Measurements from ENCODE around the gene TMEM128.
"Not testable (repeated sequence)": the region's sequence is repeated elsewhere in the genome, so short reads cannot be mapped to it uniquely, and the experiment has no call there.

Gene TMEM128

GRCh38 chr4:4248029-4248884 is at the start of gene TMEM128:
TSS of gene TMEM128 (minus strand) at chr4:4248223. CDS start at chr4:4248202, 21 bp downstream.
- peak; percentile 86 to 88 for DNase-seq (ENCODE audit: low read depth in 2 of 2)

- no peak for DNase-seq (ENCODE audit: low read depth in 2 of 2)
Measured at GRCh38 chr4:4296283-4296846, 48.3 kb upstream of the TMEM128 start.

- DNase-seq (ENCODE audit: low read depth in 2 of 2) = no peak
Measured at GRCh38 chr4:4293279-4293678, 45.3 kb upstream of the TMEM128 start.

GRCh38 chr4:4289941-4290850 is 42.2 kb upstream of the TMEM128 start, which contains the start of the genes LYAR and ZBTB49:
TSS of gene LYAR (minus strand) at chr4:4290154. CDS start at chr4:4283742, 6,412 bp downstream.
TSS of gene ZBTB49 (plus strand) at chr4:4290251. CDS start at chr4:4299946, 9,695 bp downstream.
- peak; percentile 93 to 94 for DNase-seq (ENCODE audit: low read depth in 2 of 2)

- no peak for DNase-seq (ENCODE audit: low read depth in 2 of 2)
Measured at GRCh38 chr4:4289597-4289940, 41.5 kb upstream of the TMEM128 start.

GRCh38 chr4:4289055-4289454 is 41.0 kb upstream of the TMEM128 start:
- DNase-seq (ENCODE audit: low read depth in 2 of 2) = no peak

GRCh38 chr4:4288098-4288497 is 40.1 kb upstream of the TMEM128 start:
- no peak for DNase-seq (ENCODE audit: low read depth in 2 of 2)

- no peak for DNase-seq (ENCODE audit: low read depth in 2 of 2)
Measured at GRCh38 chr4:4284827-4285618, 37.0 kb upstream of the TMEM128 start.

GRCh38 chr4:4281787-4282186 is 33.8 kb upstream of the TMEM128 start:
- DNase-seq (ENCODE audit: low read depth in 2 of 2) = no peak

- no peak for DNase-seq (ENCODE audit: low read depth in 2 of 2)
Measured at GRCh38 chr4:4277531-4277930, 29.5 kb upstream of the TMEM128 start.

GRCh38 chr4:4274226-4274625 is 26.2 kb upstream of the TMEM128 start:
- no peak for DNase-seq (ENCODE audit: low read depth in 2 of 2)

- no peak for DNase-seq (ENCODE audit: low read depth in 2 of 2)
Measured at GRCh38 chr4:4271912-4272311, 23.9 kb upstream of the TMEM128 start.

GRCh38 chr4:4270529-4270928 is 22.5 kb upstream of the TMEM128 start:
- no peak for DNase-seq (ENCODE audit: low read depth in 2 of 2)

- DNase-seq (ENCODE audit: low read depth in 2 of 2) = no peak
Measured at GRCh38 chr4:4269856-4270255, 21.8 kb upstream of the TMEM128 start.

- no peak for DNase-seq (ENCODE audit: low read depth in 2 of 2)
Measured at GRCh38 chr4:4269331-4269731, 21.3 kb upstream of the TMEM128 start.

- DNase-seq (ENCODE audit: low read depth in 2 of 2) = no peak
Measured at GRCh38 chr4:4268776-4269175, 20.8 kb upstream of the TMEM128 start.

- DNase-seq (ENCODE audit: low read depth in 2 of 2) = no peak
Measured at GRCh38 chr4:4267981-4268380, 20.0 kb upstream of the TMEM128 start.

GRCh38 chr4:4260185-4260751 is 12.2 kb upstream of the TMEM128 start:
- no peak for DNase-seq (ENCODE audit: low read depth in 2 of 2)

- no peak for DNase-seq (ENCODE audit: low read depth in 2 of 2)
Measured at GRCh38 chr4:4259484-4260100, 11.6 kb upstream of the TMEM128 start.

GRCh38 chr4:4257705-4258104 is 9.7 kb upstream of the TMEM128 start:
- DNase-seq (ENCODE audit: low read depth in 2 of 2) = not testable (repeated sequence)

- DNase-seq (ENCODE audit: low read depth in 2 of 2) = no peak
Measured at GRCh38 chr4:4256799-4257198, 8.8 kb upstream of the TMEM128 start.

Measured in stimulated activated CD4-positive, alpha-beta T cell treated with anti-CD3 and anti-CD28 coated beads, Interleukin-4, amount 100 ng/mL, for 48 hours (primary cell).